T1000 (cell line): Measurements from ENCODE around the gene NDOR1.

Experiments used
- DNase-seq: peaks from one replicate; lab custom pipeline; 2025; ENCODE audit warnings: mixed read lengths; lab: John Stamatoyannopoulos, UW

Gene NDOR1

GRCh38 chr9:137167747-137168572 is 37.5 kb upstream of the NDOR1 start:
- no peak for DNase-seq

- DNase-seq, result no peak
Measured at GRCh38 chr9:137168573-137168903, 37.0 kb upstream of the NDOR1 start.

- DNase-seq, result no peak
Measured at GRCh38 chr9:137168904-137169856, 36.3 kb upstream of the NDOR1 start.

GRCh38 chr9:137169896-137170358 is 35.6 kb upstream of the NDOR1 start, which contains the start of gene LRRC26:
Gene LRRC26 (minus strand): TSS chr9:137170051. CDS start chr9:137169943, 108 bp downstream.
- DNase-seq, result no peak

GRCh38 chr9:137170486-137171148 is 34.9 kb upstream of the NDOR1 start:
- DNase-seq, result no peak

- no peak for DNase-seq
Measured at GRCh38 chr9:137171149-137171900, 34.2 kb upstream of the NDOR1 start.

GRCh38 chr9:137172901-137173795 is 32.4 kb upstream of the NDOR1 start:
- no peak for DNase-seq

- no peak for DNase-seq
Measured at GRCh38 chr9:137173796-137174664, 31.5 kb upstream of the NDOR1 start.

GRCh38 chr9:137174722-137175293 is 30.7 kb upstream of the NDOR1 start:
- no peak for DNase-seq

GRCh38 chr9:137175345-137175961 is 30.0 kb upstream of the NDOR1 start:
- DNase-seq, result no peak

GRCh38 chr9:137176302-137177182 is 29.0 kb upstream of the NDOR1 start:
- no peak for DNase-seq

GRCh38 chr9:137178201-137178938 is 27.1 kb upstream of the NDOR1 start:
- no peak for DNase-seq

- DNase-seq, result no peak
Measured at GRCh38 chr9:137178939-137179630, 26.4 kb upstream of the NDOR1 start.

- no peak for DNase-seq
Measured at GRCh38 chr9:137179761-137180160, 25.7 kb upstream of the NDOR1 start.

GRCh38 chr9:137180491-137180890 is 25.0 kb upstream of the NDOR1 start:
- DNase-seq, result no peak

GRCh38 chr9:137181680-137182079 is 23.8 kb upstream of the NDOR1 start:
- DNase-seq, result no peak
